ENCODE measurements around the gene OSCP1. TPM values are rescaled to one million over a fixed set of nuclear protein-coding genes. Genes with fewer than 3 reads are reported as not detected.
A peak's percentile ranks its signal among the peaks of the same experiment; 100 is the strongest.

Gene OSCP1
- total and polyA plus RNA-seq, 4 donors, result 4.2 to 8.6 (median 6.7) TPM

DNA sequence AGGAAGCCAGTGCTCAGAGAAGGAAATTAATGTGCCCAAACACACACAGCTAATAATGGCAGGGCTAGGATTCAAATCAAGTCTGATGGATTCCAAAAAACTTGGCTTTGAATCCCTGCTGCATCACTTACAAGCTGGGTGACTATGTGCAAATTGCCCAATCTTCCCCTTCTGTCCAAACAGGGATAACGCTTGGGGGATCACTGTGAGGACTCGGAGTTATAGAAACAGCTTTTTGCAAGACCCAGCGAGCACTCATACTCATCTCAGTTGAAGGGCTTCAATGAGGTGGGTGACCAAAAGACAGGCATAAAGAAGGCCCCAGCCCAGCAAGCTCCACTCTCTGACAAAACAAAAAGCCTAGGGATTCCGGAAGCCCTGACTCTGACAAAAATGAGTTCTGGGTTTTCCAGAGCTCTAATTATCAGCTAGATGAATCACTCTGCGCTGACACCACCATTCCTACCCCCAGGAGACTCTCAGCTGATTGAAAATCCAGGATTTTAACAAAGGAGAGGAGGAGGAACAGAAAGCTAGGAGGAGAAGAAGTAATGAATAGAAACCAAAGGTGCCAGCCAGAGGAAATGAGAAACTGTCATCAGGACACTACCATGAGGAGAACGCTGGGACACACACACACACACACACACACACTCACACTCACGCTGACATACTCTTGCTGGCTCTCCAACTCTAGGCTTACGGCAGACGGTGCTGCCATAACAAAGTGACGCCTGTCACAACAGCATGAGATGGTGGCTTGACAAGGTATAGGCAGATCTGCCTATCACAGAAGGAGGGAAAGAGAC is 62.9 kb downstream of the OSCP1 start:
- peak; percentile 20 for ATAC-seq (ENCODE audit: low FRiP score)
- H3K9me3 ChIP-seq (ENCODE audit: control insufficient read depth, low read length), result no peaks in the 10 kb centered on the region
- peaks cover 0 to 2% of the 10 kb centered on the region in 2 donors for H3K36me3 ChIP-seq (ENCODE audit: control insufficient read depth in 1 of 2, insufficient read depth in 2 of 2, low read length in 1 of 2)
- no peaks in the 10 kb centered on the region for H3K27me3 ChIP-seq (ENCODE audit: control insufficient read depth in 1 of 2, insufficient read depth in 2 of 2, low read length in 1 of 2)
- WGBS, 2 donors, result 58 to 59% methylated on average over 10 of the region's 10 CpGs
- DNase-seq, result peak; percentile 64 to 76
- no peak overlapping the region for H3K4me3 ChIP-seq (ENCODE audit: low read length in 2 of 2)
- H3K4me1 ChIP-seq (ENCODE audit: control insufficient read depth in 1 of 2, insufficient read depth in 2 of 2, low read length in 2 of 2), result peaks cover 2 to 7% of the 10 kb centered on the region in 2 donors
- intact Hi-C loops (cut with DNase I), result loop anchor here (5.0 to 10.0 kb wide), 2 partner anchors 35 to 233 kb away; partner anchors contain the start of gene MAP7D1 (in 1 of the 2)
- peak overlapping the region; percentile 83 to 97 for H3K27ac ChIP-seq (ENCODE audit: low read depth in 1 of 2, low read length in 2 of 2)

DNA sequence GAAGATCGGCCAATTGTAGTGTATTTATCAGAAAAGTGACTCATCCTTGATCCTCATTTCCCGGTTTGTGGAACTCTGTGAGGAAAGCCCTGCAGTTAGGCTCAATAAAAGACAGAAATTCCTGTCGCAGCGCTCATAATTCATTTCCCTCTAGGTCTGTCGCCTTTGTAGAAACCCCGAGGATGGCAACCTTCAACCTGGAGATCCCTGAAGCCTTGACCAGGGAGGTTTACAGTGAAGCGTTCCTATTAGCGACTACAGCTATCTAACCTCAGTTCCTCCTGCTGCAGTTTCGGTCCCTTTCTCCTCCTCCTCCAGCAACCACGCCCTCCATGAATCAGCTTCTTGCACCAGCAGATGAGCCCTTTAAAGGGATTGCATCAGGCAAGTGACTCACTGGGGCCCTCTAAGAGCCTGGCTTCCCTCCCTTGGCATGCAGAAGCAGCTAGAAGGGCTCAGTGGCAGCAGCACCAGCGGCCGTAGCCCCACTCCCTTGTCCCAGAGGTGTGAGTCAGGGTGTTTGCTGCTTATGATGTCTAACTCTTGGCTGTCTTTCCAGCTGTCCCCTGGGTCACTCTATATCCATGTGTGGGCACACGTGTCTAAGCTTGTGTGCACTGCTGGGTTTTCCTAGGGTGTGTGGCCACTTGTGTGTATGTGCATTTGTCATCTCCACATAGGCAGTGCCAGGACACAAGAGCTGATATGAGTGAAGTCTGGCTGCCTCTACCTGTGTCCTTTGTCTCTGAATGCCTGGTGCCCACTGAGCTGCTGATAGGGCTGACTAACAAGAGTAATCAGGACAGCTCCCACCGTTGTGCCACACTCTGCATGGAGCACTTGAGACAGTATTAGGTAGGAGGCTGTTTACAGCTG is 63.7 kb downstream of the OSCP1 start:
- peak overlapping the region; percentile 33 to 50 for H3K4me3 ChIP-seq (ENCODE audit: low read length in 2 of 2)
- intact Hi-C loops (cut with DNase I), result loop anchor here (5.0 to 10.0 kb wide), 2 partner anchors 34 to 232 kb away; partner anchors contain the start of gene MAP7D1 (in 1 of the 2)
- peaks cover 0 to 2% of the 10 kb centered on the region in 2 donors for H3K36me3 ChIP-seq (ENCODE audit: control insufficient read depth in 1 of 2, insufficient read depth in 2 of 2, low read length in 1 of 2)
- H3K27ac ChIP-seq (ENCODE audit: low read depth in 1 of 2, low read length in 2 of 2), result peak overlapping the region; percentile 83 to 97
- no peaks in the 10 kb centered on the region for H3K9me3 ChIP-seq (ENCODE audit: control insufficient read depth, low read length)
- 0 to 1% methylated on average over 14 of the region's 14 CpGs for WGBS, 2 donors
- H3K27me3 ChIP-seq (ENCODE audit: control insufficient read depth in 1 of 2, insufficient read depth in 2 of 2, low read length in 1 of 2), result no peaks in the 10 kb centered on the region
- peak; percentile 95 for ATAC-seq (ENCODE audit: low FRiP score)
- H3K4me1 ChIP-seq (ENCODE audit: control insufficient read depth in 1 of 2, insufficient read depth in 2 of 2, low read length in 2 of 2), result peaks cover 2 to 11% of the 10 kb centered on the region in 2 donors
- peak; percentile 95 to 98 for DNase-seq

- Histone ChIP-seq H3K27ac (ENCODE audit: low read depth in 1 of 2, low read length in 2 of 2) (peak within 1 kb of the TSS; percentile 83 to 97), H3K9me3 (ENCODE audit: control insufficient read depth, low read length) (no peaks in the 10 kb centered on the region), H3K36me3 (ENCODE audit: control insufficient read depth in 1 of 2, insufficient read depth in 2 of 2, low read length in 1 of 2) (no peaks in the 10 kb centered on the region), H3K4me1 (ENCODE audit: control insufficient read depth in 1 of 2, insufficient read depth in 2 of 2, low read length in 2 of 2) (peaks cover 2 to 11% of the 10 kb centered on the region in 2 donors), H3K27me3 (ENCODE audit: control insufficient read depth in 1 of 2, insufficient read depth in 2 of 2, low read length in 1 of 2) (no peaks in the 10 kb centered on the region), H3K4me3 (ENCODE audit: low read length in 2 of 2) (peak within 1 kb of the TSS; percentile 81 to 92)
- intact Hi-C loops (cut with DNase I), result loop anchor here (5.0 to 10.0 kb wide), 2 partner anchors 33 to 231 kb away; partner anchors contain the start of gene MAP7D1 (in 1 of the 2)
- DNase-seq (peak; percentile 99), ATAC-seq (ENCODE audit: low FRiP score) (peak; percentile 94)
- 0 to 1% methylated on average over 43 to 82 of the region's 82 CpGs for WGBS, 2 donors
These were observed 64.6 kb downstream of the OSCP1 start, which contains the start of gene STK40 for GRCh38 chr1:36385410-36386264. Gene STK40 (minus strand): TSS chr1:36385924. CDS start chr1:36361332, 24,592 bp downstream.

- Histone ChIP-seq H3K36me3 (ENCODE audit: control insufficient read depth in 1 of 2, insufficient read depth in 2 of 2, low read length in 1 of 2) (no peaks in the 10 kb centered on the region), H3K27ac (ENCODE audit: low read depth in 1 of 2, low read length in 2 of 2) (peak overlapping the region; percentile 76 to 88), H3K4me1 (ENCODE audit: control insufficient read depth in 1 of 2, insufficient read depth in 2 of 2, low read length in 2 of 2) (peaks cover 2 to 11% of the 10 kb centered on the region in 2 donors), H3K9me3 (ENCODE audit: control insufficient read depth, low read length) (no peaks in the 10 kb centered on the region), H3K27me3 (ENCODE audit: control insufficient read depth in 1 of 2, insufficient read depth in 2 of 2, low read length in 1 of 2) (no peaks in the 10 kb centered on the region), H3K4me3 (ENCODE audit: low read length in 2 of 2) (peak overlapping the region; percentile 81 to 92)
- ATAC-seq (ENCODE audit: low FRiP score) (no peak), DNase-seq (peak; percentile 77 to 84)
- intact Hi-C loops (cut with DNase I), result loop anchor here (5.0 to 10.0 kb wide), 2 partner anchors 32 to 230 kb away; partner anchors contain the start of gene MAP7D1 (in 1 of the 2)
- 2% methylated on average over 25 of the region's 25 CpGs for WGBS, 2 donors
These were observed 65.5 kb downstream of the OSCP1 start for GRCh38 chr1:36384542-36385409.

GRCh38 chr1:36383240-36383639 is 67.0 kb downstream of the OSCP1 start:
- 10 to 20% methylated on average over 4 of the region's 4 CpGs for WGBS, 2 donors
- Histone ChIP-seq H3K27me3 (ENCODE audit: control insufficient read depth in 1 of 2, insufficient read depth in 2 of 2, low read length in 1 of 2) (no peaks in the 10 kb centered on the region), H3K4me1 (ENCODE audit: control insufficient read depth in 1 of 2, insufficient read depth in 2 of 2, low read length in 2 of 2) (peaks cover 2 to 11% of the 10 kb centered on the region in 2 donors), H3K36me3 (ENCODE audit: control insufficient read depth in 1 of 2, insufficient read depth in 2 of 2, low read length in 1 of 2) (no peaks in the 10 kb centered on the region), H3K27ac (ENCODE audit: low read depth in 1 of 2, low read length in 2 of 2) (peak overlapping the region in 1 of 2 donors; percentile 70), H3K4me3 (ENCODE audit: low read length in 2 of 2) (no peak overlapping the region), H3K9me3 (ENCODE audit: control insufficient read depth, low read length) (no peaks in the 10 kb centered on the region)
- ATAC-seq (ENCODE audit: low FRiP score) (no peak), DNase-seq (peak; percentile 45 to 50)
- intact Hi-C loops (cut with DNase I), result loop anchor here in 1 of 2 donors (10.0 kb wide), 1 partner anchor 228 kb away; the partner anchor contains the start of gene MAP7D1

GRCh38 chr1:36382669-36383068 is 67.6 kb downstream of the OSCP1 start:
- WGBS, 2 donors, result 83 to 88% methylated on average over 4 of the region's 4 CpGs
- Histone ChIP-seq H3K27me3 (ENCODE audit: control insufficient read depth in 1 of 2, insufficient read depth in 2 of 2, low read length in 1 of 2) (no peaks in the 10 kb centered on the region), H3K4me1 (ENCODE audit: control insufficient read depth in 1 of 2, insufficient read depth in 2 of 2, low read length in 2 of 2) (peaks cover 2 to 11% of the 10 kb centered on the region in 2 donors), H3K27ac (ENCODE audit: low read depth in 1 of 2, low read length in 2 of 2) (peak overlapping the region in 1 of 2 donors; percentile 70), H3K4me3 (ENCODE audit: low read length in 2 of 2) (no peak overlapping the region), H3K36me3 (ENCODE audit: control insufficient read depth in 1 of 2, insufficient read depth in 2 of 2, low read length in 1 of 2) (no peaks in the 10 kb centered on the region), H3K9me3 (ENCODE audit: control insufficient read depth, low read length) (no peaks in the 10 kb centered on the region)
- ATAC-seq (ENCODE audit: low FRiP score) (no peak), DNase-seq (peak in 1 of 2 donors; percentile 18)
- intact Hi-C loops (cut with DNase I), result loop anchor here in 1 of 2 donors (10.0 kb wide), 1 partner anchor 228 kb away; the partner anchor contains the start of gene MAP7D1

- Histone ChIP-seq H3K27me3 (ENCODE audit: control insufficient read depth in 1 of 2, insufficient read depth in 2 of 2, low read length in 1 of 2) (no peaks in the 10 kb centered on the region), H3K4me1 (ENCODE audit: control insufficient read depth in 1 of 2, insufficient read depth in 2 of 2, low read length in 2 of 2) (peaks cover 2 to 8% of the 10 kb centered on the region in 2 donors), H3K36me3 (ENCODE audit: control insufficient read depth in 1 of 2, insufficient read depth in 2 of 2, low read length in 1 of 2) (no peaks in the 10 kb centered on the region), H3K27ac (ENCODE audit: low read depth in 1 of 2, low read length in 2 of 2) (no peak overlapping the region), H3K4me3 (ENCODE audit: low read length in 2 of 2) (no peak overlapping the region), H3K9me3 (ENCODE audit: control insufficient read depth, low read length) (no peaks in the 10 kb centered on the region)
- intact Hi-C loops (cut with DNase I), result loop anchor here in 1 of 2 donors (10.0 kb wide), 1 partner anchor 227 kb away; the partner anchor contains the start of gene MAP7D1
- ATAC-seq (ENCODE audit: low FRiP score) (no peak), DNase-seq (peak; percentile 14 to 70)
- 56 to 57% methylated on average over 9 of the region's 9 CpGs for WGBS, 2 donors
These were observed 68.0 kb downstream of the OSCP1 start for GRCh38 chr1:36382231-36382630.

Data from aorta (tissue), 5 donors.